GM15510 (cell line): ENCODE measurements around the gene CEP43.

Experiments
- POLR2A ChIP-seq: IDR thresholded peaks from 3 replicates; pipeline ENCODE4 v1.6.1; 2011; ENCODE audit warnings: borderline replicate concordance; ENCODE audit not compliant: insufficient read length; ENCODE audit errors: extremely low read depth

Gene CEP43

GRCh38 chr6:166958926-166959861 is 40.0 kb upstream of the CEP43 start:
- TF ChIP-seq POLR2A, result peak; percentile 24

- no peak for TF ChIP-seq POLR2A
These were observed 39.1 kb upstream of the CEP43 start for GRCh38 chr6:166959911-166960608.

- TF ChIP-seq POLR2A, result no peak
These were observed 38.6 kb upstream of the CEP43 start for GRCh38 chr6:166960609-166960978.

GRCh38 chr6:166966268-166966667 is 32.9 kb upstream of the CEP43 start:
- no peak for TF ChIP-seq POLR2A

- no peak for TF ChIP-seq POLR2A
These were observed 29.7 kb upstream of the CEP43 start for GRCh38 chr6:166969390-166970002.

GRCh38 chr6:166970091-166970490 is 29.1 kb upstream of the CEP43 start:
- TF ChIP-seq POLR2A, result no peak

- TF ChIP-seq POLR2A, result no peak
These were observed 28.4 kb upstream of the CEP43 start for GRCh38 chr6:166970776-166971175.

- no peak for TF ChIP-seq POLR2A
These were observed 27.9 kb upstream of the CEP43 start for GRCh38 chr6:166971271-166971670.

- no peak for TF ChIP-seq POLR2A
These were observed 27.1 kb upstream of the CEP43 start for GRCh38 chr6:166972101-166972500.

GRCh38 chr6:166976636-166977035 is 22.6 kb upstream of the CEP43 start:
- TF ChIP-seq POLR2A, result no peak

GRCh38 chr6:166977621-166978525 is 21.3 kb upstream of the CEP43 start:
- TF ChIP-seq POLR2A, result no peak

- no peak for TF ChIP-seq POLR2A
These were observed 18.5 kb upstream of the CEP43 start for GRCh38 chr6:166980738-166981137.

GRCh38 chr6:166987448-166987847 is 11.7 kb upstream of the CEP43 start:
- no peak for TF ChIP-seq POLR2A

- TF ChIP-seq POLR2A, result no peak
These were observed 11.3 kb upstream of the CEP43 start for GRCh38 chr6:166987930-166988329.
